ENCODE results near the gene UNC80. TPM values are rescaled to one million over a fixed set of nuclear protein-coding genes. Genes with fewer than 3 reads are reported as not detected.

The UNC80 gene
- total RNA-seq (1 to 10 TPM in 4 of 6 donors, under 1 TPM in 2; 0.69 to 2.6 (median 1.8) TPM), polyA plus RNA-seq (1 to 10 TPM; 1.7 to 4.8 TPM)

- Histone ChIP-seq H3K4me1 (no peaks in the 10 kb centered on the region), H3K36me3 (no peaks in the 10 kb centered on the region), H3K4me3 (peak within 1 kb of the TSS; percentile 15 to 58 (median 33)), H3K27me3 (no peaks in the 10 kb centered on the region), H3K27ac (no peak within 1 kb of the TSS), H3K9me3 (no peaks in the 10 kb centered on the region)
- TF ChIP-seq, protein P1, sequence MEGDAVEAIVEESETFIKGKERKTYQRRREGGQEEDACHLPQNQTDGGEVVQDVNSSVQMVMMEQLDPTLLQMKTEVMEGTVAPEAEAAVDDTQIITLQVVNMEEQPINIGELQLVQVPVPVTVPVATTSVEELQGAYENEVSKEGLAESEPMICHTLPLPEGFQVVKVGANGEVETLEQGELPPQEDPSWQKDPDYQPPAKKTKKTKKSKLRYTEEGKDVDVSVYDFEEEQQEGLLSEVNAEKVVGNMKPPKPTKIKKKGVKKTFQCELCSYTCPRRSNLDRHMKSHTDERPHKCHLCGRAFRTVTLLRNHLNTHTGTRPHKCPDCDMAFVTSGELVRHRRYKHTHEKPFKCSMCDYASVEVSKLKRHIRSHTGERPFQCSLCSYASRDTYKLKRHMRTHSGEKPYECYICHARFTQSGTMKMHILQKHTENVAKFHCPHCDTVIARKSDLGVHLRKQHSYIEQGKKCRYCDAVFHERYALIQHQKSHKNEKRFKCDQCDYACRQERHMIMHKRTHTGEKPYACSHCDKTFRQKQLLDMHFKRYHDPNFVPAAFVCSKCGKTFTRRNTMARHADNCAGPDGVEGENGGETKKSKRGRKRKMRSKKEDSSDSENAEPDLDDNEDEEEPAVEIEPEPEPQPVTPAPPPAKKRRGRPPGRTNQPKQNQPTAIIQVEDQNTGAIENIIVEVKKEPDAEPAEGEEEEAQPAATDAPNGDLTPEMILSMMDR (IDR thresholded peaks at IDR 0.05) = no peak
- no peak for FAIRE-seq
- ATAC-seq = peak; percentile 98 to 100 (median 99)
- intact Hi-C loops (cut with DNase I) = no loop called here
- 1 to 2% methylated on average over 41 to 67 of the region's 73 CpGs for WGBS, 2 donors
- DNase-seq = peak; percentile 65 to 95 (median 81)
Observed at GRCh38 chr2:209771474-209772289, at the start of gene UNC80. Gene UNC80, plus strand, starts transcription at chr2:209771832. Its CDS starts 241 bp downstream, at chr2:209772073.

DNA sequence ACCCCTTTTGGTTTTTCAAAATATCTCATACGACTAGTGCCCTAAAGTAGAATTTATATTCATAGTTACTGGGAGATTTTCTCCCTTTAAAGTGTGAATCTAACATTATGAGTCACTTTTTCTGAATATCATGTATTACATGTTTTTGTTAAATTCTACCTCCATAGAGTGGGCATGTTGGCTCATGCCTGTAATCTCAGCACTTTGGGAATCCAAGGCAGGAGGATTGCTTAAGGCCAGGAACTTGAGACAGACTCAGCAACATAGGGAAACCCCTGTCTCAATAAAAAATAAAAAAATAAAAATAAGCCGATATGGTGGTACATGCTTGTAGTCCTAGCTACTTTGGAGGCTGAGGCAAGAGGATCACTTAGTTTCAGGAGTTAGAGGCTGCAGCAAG lies 45.3 kb upstream of the UNC80 start:
- ATAC-seq = no peak
- Histone ChIP-seq H3K27me3 (no peaks in the 10 kb centered on the region), H3K27ac (no peak overlapping the region), H3K4me3 (no peak overlapping the region), H3K4me1 (no peaks in the 10 kb centered on the region), H3K9me3 (no peaks in the 10 kb centered on the region), H3K36me3 (no peaks in the 10 kb centered on the region)
- TF ChIP-seq, protein P1 (IDR thresholded peaks at IDR 0.05) = no peak
- FAIRE-seq = no peak
- DNase-seq = no peak
- WGBS, 2 donors = 95 to 98% methylated on average over 2 of the region's 2 CpGs
- intact Hi-C loops (cut with DNase I) = no loop called here

DNA sequence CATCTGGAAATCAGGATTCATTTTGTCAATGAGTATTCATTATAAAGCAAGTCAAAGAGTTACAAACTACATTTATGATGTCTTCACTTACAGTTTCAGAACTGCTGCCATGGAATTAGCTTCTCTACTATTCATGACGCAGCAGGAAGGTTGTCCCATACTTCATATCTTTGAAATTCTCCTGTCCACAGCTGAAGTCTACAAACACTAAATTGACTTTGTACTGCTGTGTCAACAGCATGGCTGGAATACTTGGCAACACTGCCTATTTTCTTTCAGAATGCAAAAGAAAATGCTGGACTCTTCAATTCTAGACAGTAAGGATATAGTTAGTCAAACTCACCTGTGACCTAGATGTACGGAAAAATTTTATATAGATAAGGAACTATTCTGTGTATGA lies 44.6 kb upstream of the UNC80 start:
- Histone ChIP-seq H3K9me3 (no peaks in the 10 kb centered on the region), H3K4me3 (no peak overlapping the region), H3K27ac (no peak overlapping the region), H3K4me1 (no peaks in the 10 kb centered on the region), H3K36me3 (no peaks in the 10 kb centered on the region), H3K27me3 (no peaks in the 10 kb centered on the region)
- peak in 2 of 6 donors; percentile 4 to 22 for DNase-seq
- peak; percentile 90 to 99 (median 95) for ATAC-seq
- TF ChIP-seq, protein P1 (IDR thresholded peaks at IDR 0.05) = no peak
- intact Hi-C loops (cut with DNase I) = no loop called here
- 37% methylated on average over 2 of the region's 2 CpGs for WGBS, 2 donors
- no peak for FAIRE-seq

DNA sequence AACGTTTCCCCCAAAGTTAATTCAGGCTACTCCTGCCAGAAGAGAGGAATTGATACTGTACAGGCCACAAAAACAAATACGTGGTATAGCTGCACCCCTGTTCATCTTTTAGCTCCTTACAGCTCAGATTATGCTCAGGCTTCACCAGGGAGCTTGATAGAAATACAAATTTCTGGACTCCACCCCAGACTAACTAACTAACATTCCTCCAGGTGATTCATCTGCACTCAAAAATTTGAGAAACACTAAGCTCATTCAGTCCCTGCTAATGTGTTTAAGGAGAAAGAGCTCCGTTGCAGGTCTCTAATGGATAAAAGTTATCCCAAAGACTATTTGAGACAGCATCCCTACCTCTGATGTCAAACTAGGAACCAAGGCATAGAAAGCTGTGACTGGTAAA lies 36.8 kb upstream of the UNC80 start:
- no peaks in the 10 kb centered on the region for H3K4me1 ChIP-seq
- intact Hi-C loops (cut with DNase I) = no loop called here
- H3K9me3 ChIP-seq = no peaks in the 10 kb centered on the region
- no peaks in the 10 kb centered on the region for H3K36me3 ChIP-seq
- FAIRE-seq = no peak
- WGBS, 2 donors = 68 to 89% methylated on average over 3 of the region's 3 CpGs
- H3K27me3 ChIP-seq = no peaks in the 10 kb centered on the region
- ATAC-seq = no peak
- TF ChIP-seq, protein P1 (IDR thresholded peaks at IDR 0.05) = no peak
- DNase-seq = no peak
- H3K4me3 ChIP-seq = no peak overlapping the region
- no peak overlapping the region for H3K27ac ChIP-seq

DNA sequence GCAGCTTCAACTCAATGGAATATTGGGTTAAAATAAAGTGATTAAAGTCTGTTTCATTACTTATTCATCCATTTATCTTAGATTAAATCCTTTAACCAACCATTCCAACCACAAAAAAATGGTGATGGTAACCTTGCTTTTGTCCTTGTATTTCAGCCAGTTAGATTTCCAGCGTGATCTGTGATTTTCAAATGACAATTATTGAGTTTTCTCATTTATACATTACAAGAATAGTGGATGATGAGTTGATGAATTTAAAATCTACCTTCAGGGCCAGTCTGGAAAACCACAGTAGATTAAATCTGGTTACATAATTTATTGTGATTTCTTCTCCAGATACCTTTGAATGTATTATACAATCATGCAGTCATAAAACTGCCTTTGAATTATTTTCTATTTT lies 29.7 kb upstream of the UNC80 start:
- DNase-seq (no peak), FAIRE-seq (no peak), ATAC-seq (no peak)
- no peaks in the 10 kb centered on the region for H3K27me3 ChIP-seq
- no peaks in the 10 kb centered on the region for H3K36me3 ChIP-seq
- TF ChIP-seq, protein P1 (IDR thresholded peaks at IDR 0.05) = no peak
- H3K4me3 ChIP-seq = no peak overlapping the region
- no peaks in the 10 kb centered on the region for H3K9me3 ChIP-seq
- WGBS, 2 donors = 39 to 51% methylated on average over 1 of the region's 1 CpG
- H3K4me1 ChIP-seq = no peaks in the 10 kb centered on the region
- H3K27ac ChIP-seq = no peak overlapping the region
- intact Hi-C loops (cut with DNase I) = no loop called here

Data from pancreas (tissue), 10 donors.